ENCODE data around the gene RAP1GAP2.

RAP1GAP2 gene

GRCh38 chr17:2869604-2870003, 73.4 kb downstream of the RAP1GAP2 start:
- no peak overlapping the region for H2AFZ ChIP-seq (ENCODE audit: low read depth, low read length)
- TF ChIP-seq EZH2 (IDR thresholded peaks at IDR 0.05; ENCODE audit: borderline replicate concordance, low read depth, low read length, severe bottlenecking) (no peak), CTCF (IDR thresholded peaks at IDR 0.05; ENCODE audit: borderline replicate concordance, extremely low read depth, low read length, poor library complexity, severe bottlenecking) (no peak)
- H3K4me3 ChIP-seq (ENCODE audit: low read depth in 1 of 2, low read length in 2 of 2) = no peak overlapping the region
- H4K20me1 ChIP-seq (ENCODE audit: insufficient read depth, low read length) = no peaks in the 10 kb centered on the region
- no peaks in the 10 kb centered on the region for H3K27me3 ChIP-seq (ENCODE audit: insufficient read depth, low read length, poor library complexity)
- H3K36me3 ChIP-seq (ENCODE audit: insufficient read depth, low read length) = no peaks in the 10 kb centered on the region
- H3K4me1 ChIP-seq (ENCODE audit: insufficient read depth, low read length) = no peaks in the 10 kb centered on the region
- no peaks in the 10 kb centered on the region for H3K9me3 ChIP-seq (ENCODE audit: insufficient read depth, low read length, severe bottlenecking)
- H3K27ac ChIP-seq (ENCODE audit: low read length) = no peak overlapping the region
- no peak for DNase-seq
- ATAC-seq (ENCODE audit: insufficient read depth, low read depth) = no peak
- H3K4me2 ChIP-seq (ENCODE audit: insufficient read depth, low read length) = no peak overlapping the region
- H3K9ac ChIP-seq (ENCODE audit: low read depth, low read length) = no peak overlapping the region
- H3K79me2 ChIP-seq (ENCODE audit: insufficient read depth, low read length) = no peaks in the 10 kb centered on the region

- Histone ChIP-seq H3K9ac (ENCODE audit: low read depth, low read length) (no peak overlapping the region), H3K27ac (ENCODE audit: low read length) (no peak overlapping the region), H3K9me3 (ENCODE audit: insufficient read depth, low read length, severe bottlenecking) (no peaks in the 10 kb centered on the region), H4K20me1 (ENCODE audit: insufficient read depth, low read length) (no peaks in the 10 kb centered on the region), H3K79me2 (ENCODE audit: insufficient read depth, low read length) (no peaks in the 10 kb centered on the region), H3K27me3 (ENCODE audit: insufficient read depth, low read length, poor library complexity) (no peaks in the 10 kb centered on the region), H3K36me3 (ENCODE audit: insufficient read depth, low read length) (no peaks in the 10 kb centered on the region), H3K4me2 (ENCODE audit: insufficient read depth, low read length) (no peak overlapping the region), H3K4me3 (ENCODE audit: low read depth in 1 of 2, low read length in 2 of 2) (no peak overlapping the region), H3K4me1 (ENCODE audit: insufficient read depth, low read length) (no peaks in the 10 kb centered on the region), H2AFZ (ENCODE audit: low read depth, low read length) (no peak overlapping the region)
- no peak for TF ChIP-seq EZH2 (IDR thresholded peaks at IDR 0.05; ENCODE audit: borderline replicate concordance, low read depth, low read length, severe bottlenecking)
- TF ChIP-seq CTCF (IDR thresholded peaks at IDR 0.05; ENCODE audit: borderline replicate concordance, extremely low read depth, low read length, poor library complexity, severe bottlenecking) = no peak
- DNase-seq (no peak), ATAC-seq (ENCODE audit: insufficient read depth, low read depth) (no peak)
Observed at GRCh38 chr17:2871205-2871604, 75.0 kb downstream of the RAP1GAP2 start.

GRCh38 chr17:2871720-2872119, 75.5 kb downstream of the RAP1GAP2 start:
- Histone ChIP-seq H3K9ac (ENCODE audit: low read depth, low read length) (no peak overlapping the region), H4K20me1 (ENCODE audit: insufficient read depth, low read length) (no peaks in the 10 kb centered on the region), H3K4me1 (ENCODE audit: insufficient read depth, low read length) (no peaks in the 10 kb centered on the region), H3K36me3 (ENCODE audit: insufficient read depth, low read length) (no peaks in the 10 kb centered on the region), H3K4me2 (ENCODE audit: insufficient read depth, low read length) (no peak overlapping the region), H3K27ac (ENCODE audit: low read length) (no peak overlapping the region), H3K9me3 (ENCODE audit: insufficient read depth, low read length, severe bottlenecking) (no peaks in the 10 kb centered on the region), H3K27me3 (ENCODE audit: insufficient read depth, low read length, poor library complexity) (no peaks in the 10 kb centered on the region), H3K4me3 (ENCODE audit: low read depth in 1 of 2, low read length in 2 of 2) (no peak overlapping the region), H2AFZ (ENCODE audit: low read depth, low read length) (no peak overlapping the region), H3K79me2 (ENCODE audit: insufficient read depth, low read length) (no peaks in the 10 kb centered on the region)
- DNase-seq (no peak), ATAC-seq (ENCODE audit: insufficient read depth, low read depth) (no peak)
- TF ChIP-seq CTCF (IDR thresholded peaks at IDR 0.05; ENCODE audit: borderline replicate concordance, extremely low read depth, low read length, poor library complexity, severe bottlenecking) (no peak), EZH2 (IDR thresholded peaks at IDR 0.05; ENCODE audit: borderline replicate concordance, low read depth, low read length, severe bottlenecking) (no peak)

GRCh38 chr17:2872282-2872681, 76.0 kb downstream of the RAP1GAP2 start:
- no peaks in the 10 kb centered on the region for H3K9me3 ChIP-seq (ENCODE audit: insufficient read depth, low read length, severe bottlenecking)
- H3K4me2 ChIP-seq (ENCODE audit: insufficient read depth, low read length) = no peak overlapping the region
- no peak for TF ChIP-seq EZH2 (IDR thresholded peaks at IDR 0.05; ENCODE audit: borderline replicate concordance, low read depth, low read length, severe bottlenecking)
- no peak for TF ChIP-seq CTCF (IDR thresholded peaks at IDR 0.05; ENCODE audit: borderline replicate concordance, extremely low read depth, low read length, poor library complexity, severe bottlenecking)
- no peaks in the 10 kb centered on the region for H3K4me1 ChIP-seq (ENCODE audit: insufficient read depth, low read length)
- H3K27ac ChIP-seq (ENCODE audit: low read length) = no peak overlapping the region
- ATAC-seq (ENCODE audit: insufficient read depth, low read depth) (no peak), DNase-seq (no peak)
- H3K27me3 ChIP-seq (ENCODE audit: insufficient read depth, low read length, poor library complexity) = no peaks in the 10 kb centered on the region
- H4K20me1 ChIP-seq (ENCODE audit: insufficient read depth, low read length) = no peaks in the 10 kb centered on the region
- no peak overlapping the region for H3K9ac ChIP-seq (ENCODE audit: low read depth, low read length)
- H3K36me3 ChIP-seq (ENCODE audit: insufficient read depth, low read length) = no peaks in the 10 kb centered on the region
- H3K79me2 ChIP-seq (ENCODE audit: insufficient read depth, low read length) = no peaks in the 10 kb centered on the region
- H2AFZ ChIP-seq (ENCODE audit: low read depth, low read length) = no peak overlapping the region
- H3K4me3 ChIP-seq (ENCODE audit: low read depth in 1 of 2, low read length in 2 of 2) = no peak overlapping the region

Data from DND-41 (cell line).